BE2C (cell line): Measurements from ENCODE around the gene SHQ1.

ENCODE experiments used
- DNase-seq: peaks from one replicate; pipeline ENCODE4 v3.0.0-alpha.2; 2020
- H3K27me3 ChIP-seq: fragments of 250-450 bp; sonication (Bioruptor Pico); 2 replicates; pipeline ENCODE4 v1.5.1; 2020; ENCODE audit warnings: mild to moderate bottlenecking
- H3K36me3 ChIP-seq: fragments of 250-450 bp; sonication (Bioruptor Pico); 2 replicates; pipeline ENCODE4 v1.5.1; 2020; ENCODE audit warnings: mild to moderate bottlenecking
- H3K4me1 ChIP-seq: fragments of 250-450 bp; sonication (Bioruptor Pico); 2 replicates; pipeline ENCODE4 v1.5.1; 2020
- H3K4me3 ChIP-seq: 2 replicates; pipeline ENCODE4 v1.5.1; 2011; ENCODE audit warnings: low read depth, low read length
- H3K9me3 ChIP-seq: fragments of 250-450 bp; sonication (Bioruptor Pico); 2 replicates; pipeline ENCODE4 v1.5.1; 2020
- TF ChIP-seq, protein P1 (sequence below): IDR thresholded peaks from 2 replicates; pipeline ENCODE4 v1.5.1; 2012; ENCODE audit warnings: mild to moderate bottlenecking, low read depth, low read length

The SHQ1 gene

DNA sequence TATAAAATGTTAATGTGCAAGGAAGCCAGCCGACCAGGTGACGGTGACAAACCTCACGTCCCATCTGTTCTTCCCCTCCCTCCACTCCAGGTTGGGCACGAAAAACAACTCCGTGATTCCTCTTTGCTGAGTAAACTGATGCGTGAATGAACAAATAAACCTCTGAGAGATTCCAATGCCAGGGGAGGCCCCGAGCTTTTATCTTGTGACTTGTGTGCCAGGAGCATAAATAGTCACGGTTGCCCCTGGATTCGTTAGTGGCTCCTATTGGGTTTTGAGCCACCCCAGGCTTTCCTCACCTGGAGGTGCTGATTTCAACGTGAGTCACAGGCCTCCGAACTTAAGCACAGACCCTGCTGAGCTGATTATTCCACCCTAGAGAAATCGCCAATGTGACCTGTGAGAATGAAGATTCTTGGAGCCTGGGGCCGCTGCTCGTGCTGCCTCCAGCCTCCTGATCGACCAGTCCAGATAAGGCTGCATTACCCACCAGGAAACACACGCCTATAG is 119.2 kb downstream of the SHQ1 start:
- H3K27me3 ChIP-seq = no peaks in the 10 kb centered on the region
- no peak for DNase-seq
- peaks cover 6% of the 10 kb centered on the region; the same call in 1 of the 2 replicates for H3K4me1 ChIP-seq
- H3K4me3 ChIP-seq = no peak overlapping the region
- H3K9me3 ChIP-seq = 0 out of 2 replicates have a peak, but pooled peaks cover 4% of the 10 kb centered on the region
- TF ChIP-seq, protein P1, sequence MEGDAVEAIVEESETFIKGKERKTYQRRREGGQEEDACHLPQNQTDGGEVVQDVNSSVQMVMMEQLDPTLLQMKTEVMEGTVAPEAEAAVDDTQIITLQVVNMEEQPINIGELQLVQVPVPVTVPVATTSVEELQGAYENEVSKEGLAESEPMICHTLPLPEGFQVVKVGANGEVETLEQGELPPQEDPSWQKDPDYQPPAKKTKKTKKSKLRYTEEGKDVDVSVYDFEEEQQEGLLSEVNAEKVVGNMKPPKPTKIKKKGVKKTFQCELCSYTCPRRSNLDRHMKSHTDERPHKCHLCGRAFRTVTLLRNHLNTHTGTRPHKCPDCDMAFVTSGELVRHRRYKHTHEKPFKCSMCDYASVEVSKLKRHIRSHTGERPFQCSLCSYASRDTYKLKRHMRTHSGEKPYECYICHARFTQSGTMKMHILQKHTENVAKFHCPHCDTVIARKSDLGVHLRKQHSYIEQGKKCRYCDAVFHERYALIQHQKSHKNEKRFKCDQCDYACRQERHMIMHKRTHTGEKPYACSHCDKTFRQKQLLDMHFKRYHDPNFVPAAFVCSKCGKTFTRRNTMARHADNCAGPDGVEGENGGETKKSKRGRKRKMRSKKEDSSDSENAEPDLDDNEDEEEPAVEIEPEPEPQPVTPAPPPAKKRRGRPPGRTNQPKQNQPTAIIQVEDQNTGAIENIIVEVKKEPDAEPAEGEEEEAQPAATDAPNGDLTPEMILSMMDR = no peak
- H3K36me3 ChIP-seq = no peaks in the 10 kb centered on the region

- no peaks in the 10 kb centered on the region for H3K9me3 ChIP-seq
Observed at GRCh38 chr3:72728329-72728889, 119.8 kb downstream of the SHQ1 start.

DNA sequence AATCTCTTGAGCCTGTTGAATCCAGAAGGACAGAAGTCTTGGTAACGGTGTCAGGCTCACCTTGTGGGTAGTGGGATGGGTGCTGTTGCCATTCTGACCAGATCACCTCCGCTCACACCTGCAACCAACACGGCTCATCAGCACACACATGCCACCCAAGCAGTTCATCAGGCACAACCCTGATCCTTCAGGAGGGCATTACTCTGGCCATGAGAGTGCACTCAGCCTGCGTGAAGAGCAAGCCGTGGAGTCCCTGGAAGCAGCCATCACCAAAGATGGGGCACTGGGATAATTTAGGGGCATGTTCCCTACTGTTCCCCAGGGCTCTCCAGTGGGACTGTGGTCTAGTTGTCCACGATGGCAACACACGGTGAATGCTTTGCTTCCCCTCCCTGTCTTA is 120.5 kb downstream of the SHQ1 start:
- Histone ChIP-seq H3K4me1 (peaks cover 6% of the 10 kb centered on the region; the same call in 1 of the 2 replicates), H3K9me3 (no peaks in the 10 kb centered on the region), H3K4me3 (no peak overlapping the region), H3K36me3 (no peaks in the 10 kb centered on the region), H3K27me3 (no peaks in the 10 kb centered on the region)
- no peak for DNase-seq
- TF ChIP-seq, protein P1 = no peak

More at GRCh38 chr3:72728329-72728889, 119.8 kb downstream of the SHQ1 start:
- DNase-seq = no peak
- H3K36me3 ChIP-seq = no peaks in the 10 kb centered on the region
- H3K4me1 ChIP-seq = peaks cover 6% of the 10 kb centered on the region; the same call in 1 of the 2 replicates
- H3K4me3 ChIP-seq = no peak overlapping the region
- TF ChIP-seq, protein P1 = no peak
- no peaks in the 10 kb centered on the region for H3K27me3 ChIP-seq

DNA sequence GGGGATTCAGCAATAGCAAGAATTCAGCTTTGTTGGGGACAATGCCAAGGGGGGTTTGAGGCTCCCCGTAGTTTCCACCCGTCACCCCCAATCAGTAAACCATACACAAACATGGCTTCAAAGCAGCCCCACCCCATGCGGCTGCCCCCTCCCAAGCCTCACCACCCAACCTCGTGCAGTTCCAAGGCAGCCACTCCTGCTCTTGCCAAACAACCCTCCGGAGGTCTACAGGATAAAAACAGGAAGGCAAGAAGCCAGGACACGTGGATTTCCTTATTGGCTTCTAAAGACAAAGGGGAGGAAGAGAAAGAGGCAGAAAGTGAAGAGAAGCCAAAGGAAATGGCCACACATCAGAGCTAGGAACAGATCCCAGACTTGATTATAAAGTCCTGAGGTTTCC is 121.1 kb downstream of the SHQ1 start:
- TF ChIP-seq, protein P1 = no peak
- Histone ChIP-seq H3K9me3 (no peaks in the 10 kb centered on the region), H3K27me3 (no peaks in the 10 kb centered on the region), H3K4me3 (no peak overlapping the region), H3K36me3 (no peaks in the 10 kb centered on the region), H3K4me1 (peaks cover 6% of the 10 kb centered on the region; the same call in 1 of the 2 replicates)
- no peak for DNase-seq

DNA sequence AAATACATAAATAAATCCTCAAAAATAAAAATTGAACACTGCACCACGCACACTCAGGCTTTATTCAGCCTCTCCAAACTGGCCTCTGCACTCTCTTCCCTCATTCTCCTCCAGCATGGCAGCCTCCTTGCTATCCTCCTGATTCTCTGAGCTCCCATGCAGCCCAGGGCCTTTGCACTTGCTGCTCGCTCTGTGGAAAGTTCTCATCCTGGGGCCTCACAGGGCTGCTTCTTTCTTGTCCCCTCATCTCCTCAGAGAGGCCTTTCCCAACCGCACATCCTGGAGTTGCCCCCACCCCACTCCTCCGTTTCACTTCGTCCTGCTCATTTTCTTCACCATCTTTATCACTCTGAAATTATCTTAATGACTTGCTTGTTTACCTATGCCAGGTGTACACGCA is 123.0 kb downstream of the SHQ1 start:
- TF ChIP-seq, protein P1 = no peak
- Histone ChIP-seq H3K27me3 (no peaks in the 10 kb centered on the region), H3K9me3 (no peaks in the 10 kb centered on the region), H3K4me3 (no peak overlapping the region), H3K36me3 (no peaks in the 10 kb centered on the region), H3K4me1 (peaks cover 6% of the 10 kb centered on the region; the same call in 1 of the 2 replicates)
- DNase-seq = no peak

GRCh38 chr3:72724070-72724469 is 124.2 kb downstream of the SHQ1 start:
- H3K9me3 ChIP-seq = no peaks in the 10 kb centered on the region
- DNase-seq = no peak
- no peaks in the 10 kb centered on the region for H3K27me3 ChIP-seq
- H3K36me3 ChIP-seq = no peaks in the 10 kb centered on the region
- peaks cover 2% of the 10 kb centered on the region; the same call in 1 of the 2 replicates for H3K4me1 ChIP-seq
- TF ChIP-seq, protein P1 = no peak
- no peak overlapping the region for H3K4me3 ChIP-seq
